HG03342 (cell line): ENCODE measurements around the gene COL9A2.
"Not testable (repeated sequence)": the region's sequence is repeated elsewhere in the genome, so short reads cannot be mapped to it uniquely, and the experiment has no call there.

Experiments used
- ATAC-seq: cut with Tn5 transposase; IDR thresholded peaks from one replicate; pipeline ENCODE4 v1.9.1; 2021; ENCODE audit warnings: mild to moderate bottlenecking, moderate library complexity; ENCODE audit not compliant: unreplicated experiment

The COL9A2 gene

DNA sequence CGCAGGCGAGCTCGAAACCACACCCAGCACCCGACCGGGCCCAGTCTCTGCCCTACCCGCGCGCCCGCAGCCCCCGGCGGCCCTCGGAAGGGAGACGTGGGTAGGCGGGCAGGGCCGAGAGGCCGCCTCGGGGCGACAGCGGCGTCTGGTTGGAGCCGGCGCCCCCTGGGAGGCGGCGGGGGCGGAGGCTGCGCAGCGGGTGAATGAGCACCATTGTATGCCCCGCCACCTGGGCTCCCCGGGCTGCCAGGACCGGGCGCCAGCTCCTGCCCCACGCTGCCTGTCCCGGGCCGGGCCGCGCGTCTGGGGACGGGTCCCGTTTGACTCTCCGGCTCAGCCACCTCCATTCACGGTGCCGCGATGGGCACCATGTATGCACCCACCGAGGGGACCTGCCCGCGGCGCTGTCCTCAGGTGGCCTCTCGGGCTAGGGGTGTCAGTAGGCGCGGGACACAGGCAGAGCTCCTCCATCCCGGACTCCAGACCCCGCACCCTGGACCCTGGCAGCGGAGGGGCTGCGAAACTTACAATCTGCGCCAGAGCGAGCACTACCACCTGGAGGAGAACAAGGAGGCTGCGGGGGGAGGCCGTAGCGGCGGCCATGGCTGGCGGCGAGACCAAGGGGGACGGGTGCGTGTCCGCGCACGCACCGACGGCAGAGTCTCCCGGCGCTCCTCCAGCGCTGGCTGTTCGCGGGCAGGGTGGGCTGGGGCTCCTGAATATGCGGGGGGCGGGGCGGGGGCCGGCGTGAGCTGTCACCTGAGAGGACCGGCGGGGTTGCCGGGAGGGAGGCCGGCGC is at the start of gene COL9A2:
TSS of gene COL9A2 (minus strand) at position 692 of the 799 bp plus-strand sequence. CDS start at position 603, 89 bp downstream.
- no peak for ATAC-seq

DNA sequence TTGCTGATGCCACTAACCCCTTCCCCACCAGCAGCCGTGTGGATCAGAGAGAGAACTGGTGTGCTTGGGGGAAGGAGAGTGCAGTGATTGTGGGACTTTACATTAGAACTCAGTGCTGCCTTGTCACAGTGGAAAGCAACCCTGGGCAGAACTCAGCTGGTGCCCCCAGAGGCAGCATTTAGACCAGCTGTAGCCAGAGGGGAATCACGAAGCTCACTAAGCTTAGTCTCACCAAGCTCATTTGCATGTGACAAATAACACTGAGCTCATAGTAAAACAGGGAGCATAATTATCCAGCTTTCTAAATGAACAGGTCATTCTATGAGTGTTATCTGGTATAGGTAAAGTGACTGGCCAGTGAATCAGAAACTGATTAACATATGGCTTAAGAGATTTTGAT is 46.6 kb upstream of the COL9A2 start:
- ATAC-seq: peak; percentile 84

DNA sequence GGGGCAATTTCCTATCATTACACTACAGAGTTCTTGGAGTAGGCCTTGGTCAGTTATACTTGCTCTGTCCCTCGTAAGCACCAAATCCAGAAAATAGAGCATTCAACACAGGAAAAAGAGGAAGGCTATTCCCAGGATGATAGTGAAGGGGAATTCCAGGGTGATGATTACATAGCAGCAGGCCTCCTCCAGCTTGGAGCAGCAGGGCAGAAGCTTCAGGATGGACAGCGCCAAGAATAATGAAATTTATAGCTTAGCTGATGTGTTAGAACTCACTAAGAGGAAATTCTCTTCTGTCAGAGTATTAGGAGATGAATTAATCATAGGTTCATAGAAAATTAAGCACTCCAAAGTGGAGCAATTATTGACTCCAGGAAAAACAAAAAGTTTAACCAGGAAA is 45.6 kb upstream of the COL9A2 start:
- ATAC-seq: no peak

DNA sequence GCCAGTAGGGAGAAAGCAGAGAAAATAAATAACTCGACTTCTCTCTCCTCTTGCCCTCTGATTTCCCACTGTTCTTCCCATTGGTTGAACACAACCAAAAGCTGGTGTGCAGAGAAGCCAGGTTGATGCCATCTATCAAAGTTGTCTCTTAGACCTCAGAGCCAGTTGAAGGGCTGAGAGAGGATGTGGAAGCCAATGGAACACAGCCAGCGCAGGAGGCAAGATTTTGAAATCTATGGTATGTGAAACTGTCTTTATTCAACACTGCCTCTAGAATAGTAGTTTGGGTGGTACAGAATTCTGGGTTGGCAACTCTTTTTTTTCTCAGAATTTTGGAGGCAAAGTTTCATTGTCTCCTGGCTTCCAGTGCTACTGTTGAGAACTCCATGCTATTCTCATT is 45.1 kb upstream of the COL9A2 start:
- no peak for ATAC-seq

DNA sequence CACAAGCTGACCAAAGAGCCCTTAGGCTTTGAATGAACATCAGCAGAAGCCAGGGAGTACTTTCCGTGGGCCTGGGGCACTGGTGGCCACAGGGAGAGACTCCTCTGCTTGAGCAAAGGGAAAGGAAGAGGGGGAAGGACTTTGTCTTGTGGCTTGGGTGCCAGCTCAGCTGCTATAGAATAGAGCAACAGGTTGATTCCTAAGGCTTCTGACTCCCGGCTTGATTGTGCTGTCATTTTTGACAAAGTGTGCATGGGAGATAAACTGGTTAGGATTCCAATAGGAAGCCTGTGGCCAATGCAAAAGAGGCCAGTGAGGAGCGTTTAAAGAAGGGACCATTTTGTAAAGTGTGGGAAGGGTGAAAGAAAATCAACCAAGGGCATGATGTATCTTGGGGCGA is 44.6 kb upstream of the COL9A2 start:
- no peak for ATAC-seq

DNA sequence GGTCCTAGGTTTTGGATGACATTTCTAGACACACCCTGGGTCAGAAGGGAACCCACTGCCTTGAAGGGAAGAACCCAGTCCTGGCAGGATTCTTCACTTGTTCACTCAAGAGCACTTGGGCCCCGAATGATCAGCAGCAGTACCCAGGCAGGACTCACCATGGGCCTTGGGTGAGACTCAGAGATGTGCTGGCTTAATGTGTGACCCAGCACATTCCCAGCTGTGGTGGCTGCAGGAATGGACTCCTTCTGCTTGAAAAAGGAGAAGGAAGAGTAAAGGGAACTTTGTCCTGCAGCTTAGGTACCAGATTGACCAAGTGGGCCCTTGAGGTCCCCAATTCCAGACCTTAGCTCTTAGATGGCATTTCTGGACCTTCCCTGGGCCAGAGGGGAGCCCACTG is 44.1 kb upstream of the COL9A2 start:
- no peak for ATAC-seq

DNA sequence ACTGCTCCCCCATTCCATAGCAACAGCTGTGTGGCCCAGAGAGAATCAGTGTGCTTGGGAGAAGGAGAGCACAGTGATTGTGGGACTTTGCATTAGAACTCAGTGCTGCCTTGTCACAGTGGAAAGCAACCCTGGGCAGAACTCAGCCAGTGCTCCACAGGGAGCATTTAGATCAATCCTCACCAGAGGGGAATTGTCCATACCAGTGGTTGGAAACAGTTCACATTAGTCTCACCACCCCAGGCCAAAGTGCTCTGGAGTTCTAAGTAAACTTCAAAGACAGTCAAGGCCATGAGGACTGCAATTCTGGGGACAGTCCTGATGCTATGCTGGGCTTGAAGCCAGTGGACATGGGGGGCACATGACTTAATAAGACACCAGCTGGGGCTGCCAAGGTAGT is 43.5 kb upstream of the COL9A2 start:
- no peak for ATAC-seq

DNA sequence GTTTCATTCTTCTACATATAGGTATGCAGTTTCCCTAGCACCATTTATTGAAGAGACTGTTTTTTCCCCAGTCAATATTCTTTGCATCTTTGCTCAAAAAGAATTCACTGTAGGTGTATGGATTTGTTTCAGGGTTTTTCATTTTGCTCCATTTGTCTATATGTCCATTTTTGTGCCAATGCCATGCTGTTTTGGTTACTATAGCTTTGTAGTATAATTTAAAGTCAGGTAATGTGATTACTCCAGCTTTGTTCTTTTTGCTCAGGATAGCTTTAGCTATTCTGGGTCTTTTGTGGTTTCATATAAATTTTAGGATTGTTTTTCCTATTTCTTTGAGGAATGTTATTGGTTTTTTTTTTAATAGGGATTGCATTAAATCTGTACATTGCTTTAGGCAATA is 40.5 kb upstream of the COL9A2 start:
- no peak for ATAC-seq

DNA sequence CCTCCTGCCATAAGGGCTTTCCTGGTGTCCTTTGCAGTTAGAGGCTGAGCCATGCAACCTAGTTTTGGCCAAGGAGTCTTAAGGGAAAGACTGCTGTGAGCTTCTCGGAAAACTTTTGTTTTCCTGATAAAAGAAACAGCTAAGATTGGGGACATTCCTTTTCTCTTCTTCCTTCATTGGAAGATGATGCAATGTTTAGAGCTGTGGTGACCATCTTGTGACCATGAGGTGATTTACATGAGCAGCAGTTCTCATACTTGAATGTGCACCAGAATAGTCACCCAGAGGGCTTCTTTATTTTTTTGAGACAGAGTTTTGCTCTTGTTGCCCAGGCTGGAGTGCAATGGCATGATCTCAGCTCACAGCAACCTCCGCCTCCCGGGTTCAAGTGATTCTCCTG is 36.0 kb upstream of the COL9A2 start:
- no peak for ATAC-seq

DNA sequence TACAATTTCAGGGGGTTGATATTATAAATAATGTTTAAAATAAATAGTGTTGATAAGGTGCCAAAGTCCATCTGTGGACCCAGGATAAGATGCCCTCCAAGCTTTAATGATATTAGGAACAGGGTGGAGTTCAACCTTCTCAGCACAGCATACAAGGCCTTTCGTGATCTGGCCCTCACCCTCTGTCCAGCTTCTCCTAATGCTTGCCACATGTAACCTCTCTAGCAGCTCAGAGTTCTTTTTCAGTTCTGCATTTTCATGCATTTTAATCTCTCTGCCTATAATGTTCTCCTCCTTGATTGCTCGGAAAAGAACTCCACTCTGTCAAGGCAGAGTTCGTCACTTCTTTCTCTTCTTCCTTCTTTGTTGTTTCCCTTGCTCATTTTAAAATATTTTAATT is 35.0 kb upstream of the COL9A2 start:
- ATAC-seq: no peak

DNA sequence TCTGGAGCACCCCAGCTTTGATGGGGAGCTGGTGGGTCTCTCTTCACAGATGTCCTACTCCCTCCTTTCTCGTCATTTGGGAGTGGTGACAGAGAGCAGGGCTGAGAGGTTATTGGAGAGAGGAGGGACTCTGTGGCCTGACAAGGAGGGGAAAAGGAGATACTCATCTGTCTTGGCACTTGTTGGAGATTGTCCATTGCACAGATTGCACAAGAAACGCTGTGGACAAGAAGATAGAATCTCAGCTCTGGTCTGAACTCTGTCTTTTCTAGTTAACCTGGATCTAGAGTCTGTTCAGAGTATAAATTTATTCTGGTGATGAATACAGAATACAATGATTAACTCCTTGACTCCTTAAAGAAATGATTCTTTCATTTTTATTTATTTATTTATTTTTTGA is 34.0 kb upstream of the COL9A2 start:
- ATAC-seq: no peak

DNA sequence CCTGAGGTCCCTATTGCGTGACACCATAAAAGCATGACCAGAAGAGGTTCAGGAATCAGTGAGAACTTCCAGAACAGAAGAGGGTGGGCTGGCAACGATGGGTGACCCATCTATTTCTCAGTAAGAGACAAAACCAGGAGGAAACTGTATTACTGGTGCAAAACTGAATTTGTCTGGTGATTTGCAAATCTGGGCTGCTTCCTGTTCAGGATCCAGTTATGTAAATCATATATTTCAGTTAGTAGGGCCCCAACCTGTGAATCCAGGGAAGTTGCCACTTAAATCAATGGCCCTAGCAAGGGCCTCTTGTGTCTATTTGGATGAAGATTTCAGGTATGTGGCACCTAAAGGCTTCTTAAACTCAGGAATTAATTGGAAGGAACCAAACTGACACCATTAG is 33.3 kb upstream of the COL9A2 start:
- ATAC-seq: no peak

DNA sequence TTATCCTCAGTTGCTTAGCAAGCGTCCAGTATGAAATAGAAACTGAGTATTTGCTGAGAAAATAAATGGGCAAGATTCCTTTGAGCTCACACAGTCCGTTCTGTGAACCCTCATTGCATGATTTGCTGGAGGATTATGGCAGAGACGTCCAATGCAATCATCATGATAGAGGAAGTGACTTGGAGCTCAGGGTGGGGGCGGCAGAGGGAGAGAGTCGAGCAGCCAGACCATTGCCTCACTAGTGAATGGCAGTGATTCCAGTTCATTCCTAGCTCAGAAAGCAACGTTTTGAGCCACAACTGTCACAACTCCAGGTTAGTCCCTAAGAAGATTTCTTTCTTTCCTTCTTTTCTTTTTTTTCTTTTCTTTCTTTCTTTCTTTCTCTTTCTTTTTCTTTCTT is 27.5 kb upstream of the COL9A2 start:
- ATAC-seq: no peak

DNA sequence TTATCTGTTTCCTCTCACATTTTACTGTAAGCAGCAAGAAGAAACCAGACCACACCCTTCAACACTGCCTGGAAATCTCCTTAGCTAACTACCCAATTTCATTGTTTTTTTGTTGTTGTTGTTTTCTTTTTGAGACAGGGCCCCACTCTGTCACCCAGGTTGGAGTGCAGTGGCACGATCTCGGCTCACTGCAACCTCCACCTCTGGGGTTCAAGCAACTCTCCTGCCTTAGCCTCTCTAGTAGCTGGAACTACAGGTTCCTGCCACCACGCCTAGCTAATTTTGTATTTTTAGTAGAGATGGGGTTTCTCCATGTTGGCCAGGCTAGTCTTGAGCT is 25.3 kb upstream of the COL9A2 start:
- ATAC-seq: not testable (repeated sequence)

DNA sequence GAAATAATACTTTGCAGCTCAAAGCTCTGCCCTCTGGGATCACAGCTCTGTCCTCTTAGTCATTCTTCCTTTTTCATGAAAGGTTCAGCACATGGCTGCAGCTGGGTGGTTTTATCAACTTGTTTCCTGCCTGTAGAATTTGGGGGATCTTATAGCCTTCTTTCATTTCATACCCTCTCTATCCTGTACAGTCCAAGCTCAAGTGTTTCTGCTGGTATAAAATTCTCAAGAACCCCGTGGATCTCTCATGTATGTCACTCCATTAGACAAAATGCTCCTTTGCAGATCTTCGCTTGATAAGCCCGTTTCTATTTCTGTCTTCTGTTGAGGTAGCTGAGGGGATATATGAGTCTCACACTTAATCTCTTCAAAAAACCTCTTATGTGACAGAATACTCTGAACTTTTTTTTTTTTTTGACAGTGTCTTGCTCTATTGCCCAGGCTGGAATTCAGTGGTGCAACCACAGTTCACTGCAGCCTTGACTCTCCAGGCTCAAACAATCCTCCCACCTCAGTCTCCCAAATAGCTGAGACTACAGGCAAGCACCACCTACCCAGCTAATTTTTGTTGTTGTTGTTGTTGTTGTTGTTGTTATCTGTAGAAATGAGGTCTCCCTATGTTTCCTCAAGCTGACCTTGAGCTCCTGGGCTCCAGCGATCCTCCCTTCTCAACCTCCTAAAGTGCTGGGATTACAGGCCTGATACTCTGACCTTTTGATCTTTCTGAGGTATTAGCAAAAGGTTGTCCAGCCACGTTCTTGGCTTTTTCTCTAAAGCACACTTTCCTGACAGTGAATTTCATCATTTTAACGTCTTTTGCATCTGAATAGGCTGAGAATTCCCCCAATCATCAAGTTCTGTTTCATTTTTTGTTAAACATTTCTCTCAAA is 24.6 kb upstream of the COL9A2 start:
- no peak for ATAC-seq

DNA sequence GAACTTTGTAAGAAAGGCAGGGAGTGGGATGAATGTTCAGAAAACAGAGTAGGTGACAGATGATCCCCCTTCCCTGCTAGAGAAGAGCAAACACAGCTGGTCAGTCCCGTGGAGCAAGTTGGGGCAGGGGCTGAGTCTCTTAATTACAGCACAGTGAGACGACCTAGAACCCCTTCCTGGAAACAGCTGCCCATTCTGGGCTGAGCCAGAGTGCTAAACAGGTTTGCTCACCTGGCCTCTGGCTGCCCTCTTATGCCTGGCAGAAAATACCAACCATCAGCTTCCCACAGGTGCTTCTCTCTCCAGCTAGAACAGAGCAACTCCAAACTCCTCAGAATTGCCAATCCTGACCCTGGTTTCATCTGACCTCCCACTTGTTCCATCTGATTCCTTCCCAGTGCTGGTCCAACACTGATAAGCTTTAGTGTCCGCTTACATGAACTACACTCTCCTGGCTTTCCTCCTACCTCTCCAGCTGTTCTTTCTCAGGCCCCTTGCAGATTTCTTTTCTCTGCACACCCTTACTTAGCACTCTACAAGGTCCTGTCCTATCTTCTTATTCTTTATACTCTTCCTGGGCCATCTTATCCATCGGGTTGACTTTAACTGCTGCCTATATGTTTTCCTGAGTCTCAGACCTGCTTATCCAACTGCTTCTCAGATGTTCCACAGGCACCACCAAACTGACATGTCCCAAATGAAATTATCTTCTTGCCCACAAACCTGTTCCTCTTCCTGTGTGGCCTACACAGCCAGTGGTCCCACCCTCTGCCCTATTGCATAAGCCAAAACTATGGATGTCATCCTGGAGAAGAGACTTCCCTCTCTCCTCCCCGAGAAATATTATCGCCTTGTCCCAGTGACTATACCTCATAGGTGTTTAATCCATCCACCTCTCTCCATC is 22.6 kb upstream of the COL9A2 start:
- no peak for ATAC-seq

DNA sequence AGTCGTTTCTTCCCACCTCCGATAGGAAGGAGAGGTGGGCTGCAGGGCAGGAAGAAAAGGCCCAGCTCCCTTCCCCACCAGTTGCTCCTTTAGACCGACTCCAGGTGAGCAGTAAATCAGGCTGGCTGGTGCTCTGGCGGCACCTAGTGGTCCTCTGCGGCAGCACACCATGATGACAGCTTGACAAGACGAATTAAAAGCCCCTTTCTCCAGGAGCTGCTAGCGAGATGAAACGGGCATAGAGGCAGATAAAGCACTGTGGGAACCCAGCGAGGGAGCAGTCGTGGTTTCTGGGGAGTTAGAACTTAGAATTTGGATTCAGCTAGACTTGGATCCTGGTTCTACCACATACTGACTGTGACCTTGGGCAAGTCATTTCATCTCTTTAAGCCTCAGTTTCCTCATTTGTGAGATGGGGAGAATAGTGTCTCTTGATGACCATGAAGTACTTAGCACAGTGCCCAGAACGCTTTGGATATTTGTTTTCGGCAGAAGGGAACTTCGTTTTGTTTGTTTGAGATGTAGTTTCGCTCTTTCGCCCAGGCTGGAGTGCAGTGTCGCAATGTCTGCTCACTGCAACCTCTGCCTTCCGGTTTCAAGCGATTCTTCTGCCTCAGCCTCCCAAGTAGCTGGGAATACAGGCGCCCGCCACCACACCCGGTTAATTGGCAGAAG is 21.8 kb upstream of the COL9A2 start:
- no peak for ATAC-seq

DNA sequence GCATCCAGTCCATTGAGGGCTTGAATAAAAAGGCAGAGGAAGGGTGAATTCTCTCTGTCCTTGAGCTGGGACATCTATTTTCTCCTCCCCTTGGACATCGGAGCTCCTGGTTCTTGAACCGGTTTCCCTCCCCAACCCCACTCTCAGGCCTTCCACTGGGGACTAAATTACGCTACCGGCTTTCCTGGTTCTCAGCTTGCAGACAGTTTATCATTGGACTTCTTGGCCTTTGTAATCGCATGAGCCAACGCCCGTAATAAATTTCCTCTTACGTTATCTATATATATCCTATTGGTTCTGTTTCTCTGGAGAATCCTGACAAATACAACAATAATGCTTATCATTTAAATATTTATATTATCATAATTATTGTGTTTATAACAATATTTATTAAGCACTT is 20.4 kb upstream of the COL9A2 start:
- ATAC-seq: no peak

DNA sequence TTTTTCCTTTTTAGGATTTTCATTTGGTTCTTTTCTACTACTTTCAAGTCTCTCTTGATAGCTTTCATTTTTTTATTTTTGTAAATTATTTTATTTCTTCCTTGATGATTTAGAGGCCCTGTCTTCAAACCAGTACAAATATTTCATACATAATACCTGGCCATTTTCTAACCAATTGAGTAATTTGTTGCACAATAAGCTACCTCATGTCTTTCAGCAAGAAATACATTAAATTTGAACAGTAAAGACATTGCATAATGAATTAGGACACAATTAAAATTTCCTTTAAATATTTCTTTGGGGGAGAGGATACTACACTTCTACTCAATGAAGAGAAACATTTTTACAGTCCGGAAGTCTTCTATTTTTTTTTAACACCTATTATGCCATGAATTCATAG is 15.6 kb upstream of the COL9A2 start:
- no peak for ATAC-seq

DNA sequence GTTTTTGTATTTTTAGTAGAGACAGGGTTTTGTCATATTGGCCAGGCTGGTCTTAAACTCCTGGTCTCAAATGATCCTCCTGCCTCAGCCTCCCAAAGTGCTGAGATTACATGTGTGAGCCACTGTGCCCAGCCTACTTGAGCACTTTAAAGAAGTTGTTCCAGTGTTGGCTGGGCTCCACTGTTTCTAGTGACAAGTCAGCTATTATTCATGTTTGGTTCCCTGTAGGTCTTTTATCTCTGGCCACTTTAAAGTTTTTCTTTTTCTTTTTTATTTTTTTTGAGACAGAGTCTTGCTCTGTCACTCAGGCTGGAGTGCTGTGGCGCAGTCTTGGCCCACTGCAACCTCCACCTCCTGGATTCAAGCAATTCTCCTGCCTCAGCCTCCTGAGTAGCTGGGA is 14.3 kb upstream of the COL9A2 start:
- not testable (repeated sequence) for ATAC-seq
